Measurements from ENCODE around the gene CHD1L.
"Not testable (repeated sequence)": the region's sequence is repeated elsewhere in the genome, so short reads cannot be mapped to it uniquely, and the experiment has no call there.

The CHD1L gene

GRCh38 chr1:147235822-147236221 is 6.7 kb upstream of the CHD1L start:
- DNase-seq (ENCODE audit: low read depth): no peak
- no peak for TF ChIP-seq POLR2A (IDR thresholded peaks at IDR 0.05; ENCODE audit: extremely low read depth, insufficient read length)
- no peak for TF ChIP-seq CTCF (IDR thresholded peaks at IDR 0.05; ENCODE audit: low read depth, low read length)
- TF ChIP-seq, protein P1, sequence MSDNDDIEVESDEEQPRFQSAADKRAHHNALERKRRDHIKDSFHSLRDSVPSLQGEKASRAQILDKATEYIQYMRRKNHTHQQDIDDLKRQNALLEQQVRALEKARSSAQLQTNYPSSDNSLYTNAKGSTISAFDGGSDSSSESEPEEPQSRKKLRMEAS (IDR thresholded peaks at IDR 0.05; ENCODE audit: low read depth, low read length): no peak
- no peak for TF ChIP-seq MYC (IDR thresholded peaks at IDR 0.05; ENCODE audit: low read depth, low read length)

DNA sequence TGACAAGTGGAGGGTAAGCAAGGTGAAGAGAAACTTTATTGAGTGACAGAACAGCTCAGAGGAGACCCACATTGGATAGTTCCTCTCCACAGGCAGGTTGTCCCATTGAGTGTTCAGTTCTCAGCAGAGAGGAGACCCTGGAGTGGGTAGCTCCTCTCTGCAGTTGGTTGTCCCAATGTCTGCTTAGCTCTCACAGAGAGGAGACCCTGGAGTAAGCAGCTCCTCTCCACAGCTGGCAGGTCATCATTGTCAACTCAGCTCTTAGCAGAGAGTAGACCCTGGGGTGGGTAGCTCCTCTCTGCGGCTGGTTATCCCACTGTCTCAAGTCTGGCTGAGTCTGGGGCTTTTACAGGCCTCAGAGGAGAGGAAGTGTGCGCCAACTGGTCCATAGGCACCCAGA is 6.0 kb upstream of the CHD1L start:
- no peak overlapping the region for H3K4me3 ChIP-seq (ENCODE audit: low read depth, low read length)
- TF ChIP-seq MYC (IDR thresholded peaks at IDR 0.05; ENCODE audit: low read depth, low read length) (no peak), CTCF (IDR thresholded peaks at IDR 0.05; ENCODE audit: low read depth, low read length) (no peak), POLR2A (IDR thresholded peaks at IDR 0.05; ENCODE audit: extremely low read depth, insufficient read length) (no peak)
- TF ChIP-seq, protein P1 (IDR thresholded peaks at IDR 0.05; ENCODE audit: low read depth, low read length): no peak
- DNase-seq (ENCODE audit: low read depth): no peak

More at GRCh38 chr1:147235822-147236221, 6.7 kb upstream of the CHD1L start:
- H3K4me3 ChIP-seq (ENCODE audit: low read depth, low read length): no peak overlapping the region

GRCh38 chr1:147236959-147237791 is 5.3 kb upstream of the CHD1L start:
- no peak overlapping the region for H3K4me3 ChIP-seq (ENCODE audit: low read depth, low read length)
- no peak for TF ChIP-seq POLR2A (IDR thresholded peaks at IDR 0.05; ENCODE audit: extremely low read depth, insufficient read length)
- TF ChIP-seq MYC (IDR thresholded peaks at IDR 0.05; ENCODE audit: low read depth, low read length): no peak
- no peak for TF ChIP-seq CTCF (IDR thresholded peaks at IDR 0.05; ENCODE audit: low read depth, low read length)
- DNase-seq (ENCODE audit: low read depth): no peak

GRCh38 chr1:147238053-147238902 is 4.2 kb upstream of the CHD1L start:
- no peak overlapping the region for H3K4me3 ChIP-seq (ENCODE audit: low read depth, low read length)
- TF ChIP-seq MYC (IDR thresholded peaks at IDR 0.05; ENCODE audit: low read depth, low read length): no peak
- TF ChIP-seq, protein P1 (IDR thresholded peaks at IDR 0.05; ENCODE audit: low read depth, low read length): no peak
- TF ChIP-seq CTCF (IDR thresholded peaks at IDR 0.05; ENCODE audit: low read depth, low read length): no peak
- TF ChIP-seq POLR2A (IDR thresholded peaks at IDR 0.05; ENCODE audit: extremely low read depth, insufficient read length): no peak
- no peak for DNase-seq (ENCODE audit: low read depth)

DNA sequence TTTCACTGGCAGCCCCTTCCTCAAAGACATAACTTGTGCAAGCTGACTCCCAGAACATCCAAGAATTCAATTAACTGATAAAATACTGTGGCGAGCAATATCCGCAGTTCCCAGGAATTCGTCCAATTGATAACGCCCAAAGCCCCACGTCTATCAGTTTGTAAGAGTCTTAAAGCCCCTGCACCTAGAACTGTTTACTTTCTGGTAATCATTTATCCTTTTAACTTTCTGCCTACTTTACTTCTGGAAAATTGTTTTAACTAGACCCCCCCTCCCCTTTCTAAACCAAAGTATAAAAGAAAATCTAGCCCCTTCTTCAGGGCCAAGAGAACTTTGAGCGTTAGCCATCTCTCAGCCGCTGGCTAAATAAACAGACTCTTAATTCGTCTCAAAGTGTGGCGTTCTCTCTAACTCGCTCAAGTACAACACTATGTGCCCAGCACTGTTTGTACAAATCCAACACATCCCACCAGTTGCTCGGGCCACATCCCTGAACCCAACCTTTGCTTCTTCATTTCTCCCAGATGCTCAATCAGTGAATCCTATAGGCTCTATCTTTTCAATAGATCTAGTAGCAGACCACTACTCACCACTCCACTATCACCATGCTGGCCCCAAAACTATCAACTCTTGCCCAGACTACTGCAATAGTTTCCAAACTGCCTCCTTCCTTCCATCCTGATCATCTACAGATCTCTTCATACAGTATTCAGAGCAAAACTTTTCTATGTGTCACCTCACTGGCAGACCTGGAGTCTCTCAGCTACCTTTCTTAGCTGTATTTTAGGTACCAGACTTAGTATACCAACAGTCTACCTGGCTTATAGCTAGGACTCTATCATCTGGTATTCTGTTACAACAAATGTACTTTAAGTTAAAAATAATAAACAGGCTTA is 3.3 kb upstream of the CHD1L start:
- no peak for DNase-seq (ENCODE audit: low read depth)
- no peak overlapping the region for H3K4me3 ChIP-seq (ENCODE audit: low read depth, low read length)
- TF ChIP-seq CTCF (IDR thresholded peaks at IDR 0.05; ENCODE audit: low read depth, low read length) (no peak), MYC (IDR thresholded peaks at IDR 0.05; ENCODE audit: low read depth, low read length) (no peak), POLR2A (IDR thresholded peaks at IDR 0.05; ENCODE audit: extremely low read depth, insufficient read length) (no peak)
- TF ChIP-seq, protein P1 (IDR thresholded peaks at IDR 0.05; ENCODE audit: low read depth, low read length): no peak

DNA sequence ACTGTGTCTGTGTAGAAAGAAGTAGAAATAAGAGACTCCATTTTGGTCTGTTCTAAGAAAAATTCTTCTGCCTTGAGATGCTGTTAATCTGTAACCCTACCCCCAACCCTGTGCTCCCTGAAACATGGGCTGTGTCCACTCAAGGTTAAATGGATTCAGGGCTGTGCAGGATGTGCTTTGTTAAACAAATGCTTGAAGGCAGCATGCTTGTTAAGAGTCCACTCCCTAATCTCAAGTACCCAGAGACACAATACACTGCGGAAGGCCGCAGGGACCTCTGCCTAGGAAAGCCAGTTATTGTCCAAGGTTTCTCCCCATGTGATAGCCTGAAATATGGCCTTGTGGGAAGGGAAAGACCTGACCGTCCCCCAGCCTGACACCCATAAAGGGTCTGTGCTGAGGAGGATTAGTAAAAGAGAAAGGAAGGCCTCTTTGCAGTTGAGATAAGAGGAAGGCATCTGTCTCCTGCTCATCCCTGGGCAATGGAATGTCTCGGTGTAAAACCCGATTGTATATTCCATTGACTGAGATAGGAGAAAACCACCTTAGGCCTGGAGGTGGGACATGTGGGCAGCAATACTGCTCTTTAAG is 2.3 kb upstream of the CHD1L start:
- not testable (repeated sequence) for DNase-seq (ENCODE audit: low read depth); H3K4me3 ChIP-seq (ENCODE audit: low read depth, low read length)

Data from NB4 (cell line).